ENCODE data around the gene GPC3.

The GPC3 gene

DNA sequence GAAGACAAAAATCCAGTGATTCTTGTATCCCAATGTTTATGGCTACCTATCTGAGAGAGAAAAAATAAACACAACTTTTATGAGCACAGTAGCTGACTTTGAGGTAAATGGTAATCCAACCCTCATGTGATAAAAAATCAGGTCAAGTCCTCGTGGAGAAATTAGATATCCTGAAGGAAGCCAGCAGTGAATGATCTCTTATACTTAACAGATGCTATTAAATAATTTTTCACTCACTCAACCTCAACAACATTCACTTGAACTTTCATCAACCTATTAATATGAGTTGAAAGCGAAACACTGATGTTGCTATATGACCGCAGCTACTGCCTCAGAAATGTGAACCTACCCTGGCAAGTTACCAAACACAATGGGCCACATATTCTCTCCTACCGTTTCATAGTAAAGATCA is 105.4 kb downstream of the GPC3 start:
- no peak for DNase-seq

DNA sequence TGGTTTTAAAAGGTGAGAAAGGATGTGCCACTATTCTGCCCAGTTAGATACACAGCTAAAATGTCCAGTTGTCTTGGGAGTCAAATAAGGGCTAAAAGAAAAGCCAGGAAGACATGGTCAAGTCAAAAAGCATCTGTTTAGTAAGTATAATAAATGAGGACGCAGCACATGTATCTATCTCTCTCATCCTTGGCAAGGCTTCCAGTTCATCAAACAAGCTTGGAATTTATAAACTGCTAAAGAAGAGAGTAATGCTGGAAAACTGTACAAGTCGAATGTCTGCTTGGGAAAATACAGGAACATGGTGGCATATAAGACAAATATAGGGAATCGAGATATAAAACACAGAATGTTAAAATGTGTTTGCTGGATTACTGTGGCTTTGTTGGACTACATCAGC is 106.7 kb downstream of the GPC3 start:
- no peak for DNase-seq

DNA sequence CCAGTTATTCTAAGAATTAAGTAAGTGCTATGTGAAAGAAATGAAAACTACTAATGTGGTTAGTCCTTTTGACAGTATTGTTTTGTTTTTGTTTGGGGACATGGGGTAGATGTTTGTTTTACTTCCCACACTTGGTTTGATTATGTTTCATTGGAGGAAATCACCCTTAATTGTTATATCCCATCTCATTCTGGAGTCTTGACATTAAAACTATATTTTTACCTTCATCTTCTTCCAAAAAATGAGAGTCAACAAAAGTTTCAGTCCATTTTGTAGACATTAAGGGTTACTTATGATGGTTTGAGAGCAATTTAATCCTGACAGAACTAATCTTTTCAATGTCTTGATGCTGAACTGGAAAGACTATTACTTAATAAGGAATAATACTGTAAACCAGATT is 108.7 kb downstream of the GPC3 start:
- DNase-seq, result no peak

DNA sequence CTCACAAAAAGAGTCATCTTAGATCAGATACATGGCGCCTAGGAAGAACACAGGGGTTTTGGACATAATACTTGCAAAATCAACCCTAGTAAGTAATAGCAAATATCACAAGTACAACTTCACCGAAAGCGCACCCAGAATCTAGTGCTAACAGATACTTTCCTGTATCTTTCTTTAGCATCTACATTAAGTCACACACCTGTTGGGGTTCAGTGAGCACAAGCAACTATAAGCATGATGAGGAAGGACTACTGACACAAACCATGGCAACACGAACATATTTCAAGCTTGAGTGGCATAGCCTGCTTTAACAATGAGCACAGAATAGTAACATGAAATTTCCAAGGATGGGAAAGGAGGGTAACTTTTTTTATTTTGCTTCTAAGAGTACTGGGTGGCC is 116.1 kb downstream of the GPC3 start:
- DNase-seq, result no peak

DNA sequence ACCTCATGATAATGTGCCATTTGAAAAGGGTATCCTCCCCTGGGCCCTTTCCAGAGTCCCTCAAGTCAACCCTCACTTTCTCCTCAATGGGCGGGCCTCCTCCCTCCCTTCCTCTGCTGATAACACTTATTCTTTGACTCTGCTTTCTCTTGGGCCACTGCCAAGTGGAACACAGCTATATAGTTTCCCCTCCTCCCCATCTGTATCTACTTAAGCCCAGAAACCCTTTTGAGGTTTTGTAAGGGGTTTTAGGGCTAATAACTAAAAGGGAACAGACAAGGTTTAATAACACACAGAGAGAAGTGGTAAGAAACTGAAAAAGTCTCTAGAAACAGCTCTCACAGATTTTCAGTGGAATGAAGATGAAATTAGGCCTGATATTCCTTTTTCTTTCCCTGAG is 116.7 kb downstream of the GPC3 start:
- DNase-seq, result peak; percentile 22

DNA sequence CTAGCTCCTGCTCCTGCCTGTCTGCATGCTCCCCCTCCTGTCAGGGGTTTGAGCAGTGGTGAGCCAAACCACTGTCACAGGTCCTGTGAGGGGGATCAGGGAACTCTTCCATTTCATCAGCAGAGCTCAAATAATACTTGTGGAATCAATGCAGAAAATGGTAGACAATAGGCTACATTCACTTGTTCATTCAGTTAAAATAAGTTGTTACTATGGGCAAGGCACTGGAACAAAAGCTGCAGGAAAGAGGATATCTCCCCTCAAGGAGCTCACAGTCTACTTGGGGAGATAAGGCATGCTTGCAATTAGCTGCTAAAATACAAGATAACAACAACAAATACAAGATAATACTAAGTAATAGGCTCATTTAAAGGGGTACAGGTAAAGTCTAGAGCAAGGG is 117.1 kb downstream of the GPC3 start:
- DNase-seq, result no peak

DNA sequence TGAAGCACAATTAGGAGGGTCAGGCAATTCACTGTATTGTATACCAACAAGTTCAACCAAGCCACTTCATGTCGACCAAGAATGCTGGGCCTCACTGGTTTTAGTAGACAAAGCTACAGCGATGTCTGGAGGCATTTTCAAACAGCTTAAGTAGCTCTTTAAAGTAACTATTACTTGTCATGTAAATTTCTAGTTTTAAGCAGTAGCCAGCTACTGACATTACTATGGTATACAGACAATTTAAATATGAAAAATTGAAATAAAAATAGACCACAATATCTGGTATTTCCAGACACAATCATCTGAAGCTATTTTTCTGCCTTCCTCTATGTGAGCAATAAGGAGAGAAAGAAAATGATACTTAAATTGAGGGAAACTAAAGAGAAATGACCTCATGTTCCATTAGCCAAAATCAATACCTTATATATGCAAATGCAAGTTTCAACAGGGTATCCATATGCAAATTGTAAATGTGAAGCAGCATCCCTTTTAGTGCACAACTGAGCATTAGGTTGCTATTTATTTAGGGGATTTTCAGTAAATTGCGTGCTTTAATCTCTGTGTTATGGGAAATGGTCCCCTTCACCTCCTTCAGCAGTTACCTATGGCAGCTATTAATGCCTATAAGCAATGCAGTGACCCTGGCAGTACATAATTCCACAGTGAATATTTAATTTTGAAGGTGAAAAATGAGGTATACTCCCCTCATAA is 119.5 kb downstream of the GPC3 start:
- DNase-seq, result no peak

DNA sequence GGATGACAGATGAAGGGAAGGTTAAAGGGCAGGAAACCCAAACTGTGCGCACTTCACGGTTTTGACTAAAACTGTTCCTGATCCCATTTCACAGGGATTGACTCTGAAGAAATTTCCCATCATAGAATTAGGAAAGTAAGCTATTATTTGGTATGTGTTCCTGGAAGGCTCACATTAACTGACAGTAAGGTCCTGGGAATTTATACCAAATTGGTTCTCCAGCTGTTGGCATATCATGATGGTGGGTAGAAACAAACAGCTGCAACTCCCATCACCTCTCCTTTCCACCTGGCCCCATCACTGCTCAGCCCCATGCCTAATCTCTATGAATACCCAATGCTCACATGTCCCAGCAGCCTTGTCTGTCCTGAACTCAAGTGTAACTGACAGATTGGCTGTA is 121.2 kb downstream of the GPC3 start:
- DNase-seq, result no peak

DNA sequence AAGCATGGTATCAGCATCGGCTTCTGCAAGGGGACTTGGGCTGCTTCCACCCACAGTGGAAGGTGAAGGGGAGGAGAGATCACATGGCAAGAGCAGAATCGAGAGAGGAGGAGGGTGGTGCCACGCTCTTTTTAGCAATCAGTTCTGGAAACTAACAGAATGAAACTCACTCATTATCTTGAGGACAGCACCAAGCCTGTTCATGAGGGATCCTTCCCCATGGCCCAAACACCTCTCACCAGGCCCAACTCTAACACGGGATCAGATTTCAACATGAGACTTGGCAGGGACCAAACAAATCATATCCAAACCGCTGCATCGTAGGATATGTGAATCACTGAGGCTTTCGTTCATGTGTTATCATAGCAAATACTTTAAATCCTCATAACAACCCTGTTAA is 125.5 kb downstream of the GPC3 start:
- no peak for DNase-seq

DNA sequence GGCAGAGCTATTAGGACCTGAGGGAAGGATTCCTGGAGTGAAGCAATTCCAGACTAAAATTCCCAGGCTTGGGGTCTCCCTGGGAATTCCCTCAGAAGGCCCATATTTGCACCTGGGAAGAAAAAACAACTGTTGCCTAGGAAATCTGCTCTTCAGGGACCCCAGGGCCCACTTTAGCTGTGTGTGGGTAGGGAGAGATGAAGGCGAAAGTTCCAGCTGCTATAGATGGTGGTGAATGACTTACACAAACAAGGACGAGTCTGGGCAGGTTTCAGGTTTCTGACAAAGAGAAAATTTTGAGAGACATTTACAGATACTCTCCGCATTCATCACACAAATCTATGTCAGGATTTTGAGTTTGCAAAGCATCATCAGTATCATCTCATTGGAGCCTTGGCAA is 126.1 kb downstream of the GPC3 start:
- no peak for DNase-seq

DNA sequence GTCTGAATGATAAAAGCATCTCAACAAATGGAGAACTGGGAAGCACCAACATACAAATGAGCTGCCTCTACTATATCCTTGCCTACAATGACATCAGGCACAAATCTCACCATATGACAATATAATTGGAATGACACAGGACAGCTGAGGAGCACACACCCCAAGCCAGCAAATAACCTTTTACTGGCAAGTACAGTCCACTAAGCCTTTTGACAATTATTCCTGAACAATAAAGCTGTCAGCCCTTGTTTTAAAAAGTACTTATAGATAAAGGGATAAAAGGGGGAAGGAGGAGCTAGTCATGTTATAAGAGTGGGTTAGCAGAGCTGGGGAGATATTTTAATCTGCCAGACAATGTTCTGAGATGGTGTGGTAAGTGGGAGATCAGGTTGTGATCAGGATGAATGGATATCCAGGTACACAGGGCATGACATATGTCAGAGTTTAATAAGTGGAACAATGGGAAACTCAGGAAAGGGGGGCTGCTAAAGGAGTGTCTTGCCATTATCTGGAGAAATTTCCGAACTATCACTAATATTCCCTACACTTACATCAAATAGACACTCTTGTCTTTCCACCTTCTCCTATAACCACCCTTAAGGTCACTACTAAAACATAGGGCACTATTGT is 127.6 kb downstream of the GPC3 start:
- DNase-seq, result no peak

DNA sequence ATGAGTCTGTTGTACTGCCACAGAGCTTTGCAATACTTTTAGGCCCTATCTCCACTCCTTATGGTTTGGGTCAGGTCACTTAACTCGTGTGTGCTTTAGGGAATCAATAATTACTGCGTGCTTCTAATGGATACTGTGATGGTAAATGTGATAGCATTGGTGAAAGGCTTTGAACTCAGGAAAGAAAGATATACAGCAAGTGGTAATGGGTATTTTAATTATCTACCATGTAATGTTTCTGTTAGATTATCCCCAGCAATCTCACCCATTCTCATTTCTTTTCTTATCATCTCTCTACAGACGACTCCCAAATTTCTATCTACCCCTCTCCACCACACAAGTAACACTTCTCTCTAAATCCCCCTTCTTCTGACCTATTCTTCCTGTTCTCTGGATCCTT is 128.6 kb downstream of the GPC3 start:
- peak; percentile 5 for DNase-seq

DNA sequence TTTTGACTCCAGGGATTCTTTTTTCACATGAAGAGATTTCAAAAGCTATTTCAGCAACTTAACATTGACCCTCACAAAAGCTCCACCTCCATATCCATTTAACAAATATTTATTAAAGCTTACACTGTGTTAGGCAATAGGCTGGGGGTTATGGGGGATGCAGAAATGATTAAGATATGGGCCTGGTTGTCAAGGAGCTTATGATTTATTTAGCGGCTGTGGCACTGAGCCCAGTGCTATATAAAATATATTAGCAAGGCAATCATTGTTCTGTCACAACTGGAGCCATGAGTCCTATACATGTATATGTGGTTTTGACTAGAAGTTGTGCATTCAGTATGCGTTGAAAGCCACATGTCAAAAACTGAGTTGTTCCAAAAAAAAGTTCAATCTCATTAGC is 131.1 kb downstream of the GPC3 start:
- no peak for DNase-seq

DNA sequence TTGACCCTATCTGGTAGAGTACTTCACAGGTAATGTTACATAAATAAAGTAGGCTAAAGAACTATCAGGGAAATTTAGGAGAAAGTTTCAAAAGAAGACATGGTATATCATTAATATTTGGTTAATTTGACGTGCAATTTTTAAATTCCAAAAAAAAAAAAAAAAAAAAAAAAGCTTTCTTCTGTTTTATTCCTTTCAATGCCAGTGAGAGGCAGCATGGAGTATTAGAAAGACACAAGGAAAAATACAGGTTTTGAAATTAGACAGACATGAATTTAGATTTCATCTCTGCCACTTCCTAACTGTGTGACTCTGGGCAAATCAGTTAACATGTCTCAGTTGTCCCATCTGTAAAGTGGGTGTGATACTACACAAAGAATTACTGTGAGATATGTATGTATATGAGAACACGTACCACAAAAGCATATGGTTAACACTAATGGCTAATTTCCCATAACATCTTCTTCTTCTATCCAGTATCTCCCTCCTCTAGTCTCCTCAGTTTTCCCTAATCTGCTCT is 132.5 kb downstream of the GPC3 start:
- no peak for DNase-seq

DNA sequence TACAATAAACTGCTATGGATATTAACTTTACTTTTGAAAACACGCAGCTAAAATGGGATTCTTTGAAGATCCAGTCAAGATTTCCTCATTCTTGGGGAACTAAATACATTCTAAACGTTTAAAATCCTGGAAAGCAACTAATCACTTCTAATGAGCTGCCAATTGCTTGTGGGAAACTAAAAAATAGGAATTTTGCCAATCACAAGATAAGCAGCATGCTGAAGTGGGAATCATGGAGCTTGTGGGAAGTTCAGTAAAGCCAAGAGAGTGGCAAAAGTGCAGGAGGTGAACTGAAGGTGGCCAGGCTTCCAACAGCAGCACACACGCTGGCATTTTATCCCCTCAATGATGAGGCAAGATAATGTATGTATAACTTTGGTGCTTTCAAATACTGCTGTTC is 133.0 kb downstream of the GPC3 start:
- DNase-seq, result no peak

DNA sequence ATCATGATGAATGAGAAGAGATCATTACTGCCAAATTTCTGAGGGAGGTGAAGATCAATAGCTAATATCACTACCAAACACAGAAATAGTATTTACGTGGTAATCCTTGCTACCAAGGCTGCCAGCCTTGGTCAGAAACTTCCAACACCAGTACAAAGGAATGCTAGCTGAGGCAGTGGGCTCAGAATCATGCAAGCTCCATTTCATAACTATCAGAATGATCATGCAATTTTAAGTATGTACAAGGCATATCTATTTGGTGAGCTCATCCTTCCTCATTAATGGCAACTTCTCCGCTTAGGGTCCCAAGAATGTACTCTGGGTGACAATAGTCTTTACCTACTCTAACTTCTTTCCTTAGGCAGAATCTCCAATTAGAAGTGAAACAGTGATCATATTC is 135.0 kb downstream of the GPC3 start:
- no peak for DNase-seq

DNA sequence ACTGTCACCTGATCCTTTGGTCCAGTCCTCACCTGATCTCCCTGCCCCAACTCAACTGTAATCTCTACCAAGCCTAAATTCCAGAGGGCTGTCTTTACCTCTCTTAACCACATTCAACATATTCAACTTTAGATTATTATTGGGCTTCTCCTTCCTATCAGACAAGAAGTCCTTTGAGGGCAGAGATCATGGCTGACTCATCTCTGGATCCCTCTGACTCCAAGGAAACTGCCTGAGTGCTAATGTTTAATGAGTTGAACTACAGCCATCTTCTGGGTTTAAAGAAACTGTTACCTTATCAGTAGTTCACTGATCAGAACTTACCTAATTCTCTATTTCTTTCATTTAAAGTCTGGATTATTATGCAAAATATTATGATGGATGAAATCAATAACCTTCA is 135.7 kb downstream of the GPC3 start:
- no peak for DNase-seq

DNA sequence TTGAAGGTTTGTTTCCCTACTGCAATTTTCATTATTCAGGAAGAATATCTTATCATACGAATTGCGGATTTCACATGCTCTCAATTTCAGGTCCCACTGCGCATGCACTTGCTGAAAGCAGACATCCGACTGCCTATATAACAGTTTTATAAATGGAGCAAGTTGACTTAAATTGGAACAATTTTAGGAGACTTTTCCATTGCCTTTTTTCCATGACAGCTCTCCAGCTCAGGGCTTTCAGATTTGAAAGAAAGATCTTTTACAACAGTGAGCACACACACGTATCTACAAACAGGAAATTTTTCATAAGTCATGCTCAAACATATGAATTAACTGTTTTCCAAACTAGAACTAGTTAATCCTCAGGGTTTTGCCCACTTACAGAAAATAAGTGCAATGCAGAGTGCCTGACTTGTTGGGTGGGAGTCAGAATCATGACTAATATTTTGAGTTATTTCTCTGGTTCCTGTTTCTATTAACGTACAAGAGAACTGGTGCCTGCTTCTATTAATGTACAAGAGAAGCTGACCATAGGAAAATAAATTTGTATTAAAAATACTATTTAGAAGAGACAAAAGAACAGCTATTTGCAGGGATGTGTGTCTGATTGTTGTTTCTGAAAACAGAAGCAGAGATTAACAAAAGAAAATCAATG is 137.9 kb downstream of the GPC3 start:
- DNase-seq, result no peak

DNA sequence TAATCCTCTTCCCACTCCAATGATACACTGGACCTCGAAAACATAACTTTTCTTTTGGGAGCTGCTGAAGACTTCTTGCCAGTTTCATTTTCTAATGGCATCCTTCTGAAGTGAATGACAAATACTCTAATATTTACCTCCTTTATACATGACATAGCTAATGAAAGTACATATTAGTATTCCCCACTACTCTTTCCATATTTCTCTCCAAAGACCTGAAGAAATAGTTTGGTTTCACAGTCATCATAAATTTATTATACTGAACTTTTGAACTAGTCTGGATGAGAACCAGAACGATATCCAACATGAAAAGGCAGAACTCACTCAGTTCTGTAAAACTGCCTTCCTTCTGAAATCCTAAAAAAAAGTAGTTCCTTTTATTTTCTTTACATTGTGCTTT is 139.1 kb downstream of the GPC3 start:
- DNase-seq, result no peak

DNA sequence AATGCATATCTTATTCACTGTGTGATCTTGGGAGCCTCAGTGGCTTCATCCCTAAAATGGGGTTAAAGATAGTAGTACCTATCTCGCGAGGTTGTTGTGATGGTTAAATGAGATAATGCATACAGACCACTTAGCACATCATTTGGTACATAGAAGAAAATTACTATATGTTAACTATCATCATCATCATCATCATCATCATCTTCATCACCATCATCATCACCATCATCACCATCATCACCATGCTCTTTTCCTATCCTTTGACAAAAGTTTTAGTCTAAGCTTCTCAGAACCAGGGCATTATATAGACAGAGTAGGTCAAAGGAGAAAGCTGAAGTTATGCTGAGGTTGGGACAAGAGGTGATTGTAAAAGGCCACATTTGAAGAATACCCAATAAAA is 145.0 kb downstream of the GPC3 start:
- no peak for DNase-seq

DNA sequence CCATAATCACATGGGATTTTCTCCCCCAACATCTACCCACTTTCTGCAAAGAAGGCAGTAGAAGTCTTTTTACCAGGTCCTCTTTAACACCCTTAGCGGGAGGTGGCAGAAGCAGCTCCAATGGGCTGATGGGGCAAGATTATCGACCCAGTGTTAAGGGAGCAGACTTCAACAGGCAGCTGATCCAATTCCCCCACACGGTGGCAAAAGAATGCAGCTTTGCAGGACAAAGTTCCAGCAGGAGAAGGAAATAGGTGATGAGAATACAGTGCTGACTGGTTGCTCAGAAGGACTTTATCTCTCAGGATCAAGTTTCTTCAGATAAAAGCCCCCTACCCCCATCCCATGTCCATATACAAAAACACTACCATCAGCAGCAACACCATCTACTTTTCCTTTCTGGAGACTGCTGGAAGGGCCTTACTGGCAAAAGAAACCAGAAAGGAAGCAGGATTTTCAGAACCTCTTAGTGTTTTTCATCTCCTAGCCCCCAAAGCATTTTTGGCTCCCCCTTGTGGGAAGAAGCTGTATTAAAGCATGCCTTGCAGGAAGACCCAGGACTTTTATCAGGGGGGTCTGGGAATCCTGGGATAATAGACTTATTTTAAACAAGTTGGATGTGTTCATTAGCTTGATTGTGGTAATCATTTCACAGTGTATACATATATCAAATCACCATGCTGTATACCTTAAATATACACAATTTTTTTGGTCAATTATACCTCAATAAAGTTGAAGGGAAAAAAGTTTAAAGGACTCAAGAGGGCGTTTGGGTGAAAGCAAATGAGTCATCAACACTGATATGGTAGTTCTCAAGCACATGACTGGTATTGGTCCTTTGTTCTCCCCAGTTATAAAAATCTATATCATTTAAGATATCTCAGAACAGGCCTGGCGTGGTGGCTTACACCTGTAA is 146.4 kb downstream of the GPC3 start:
- peak; percentile 44 for DNase-seq

DNA sequence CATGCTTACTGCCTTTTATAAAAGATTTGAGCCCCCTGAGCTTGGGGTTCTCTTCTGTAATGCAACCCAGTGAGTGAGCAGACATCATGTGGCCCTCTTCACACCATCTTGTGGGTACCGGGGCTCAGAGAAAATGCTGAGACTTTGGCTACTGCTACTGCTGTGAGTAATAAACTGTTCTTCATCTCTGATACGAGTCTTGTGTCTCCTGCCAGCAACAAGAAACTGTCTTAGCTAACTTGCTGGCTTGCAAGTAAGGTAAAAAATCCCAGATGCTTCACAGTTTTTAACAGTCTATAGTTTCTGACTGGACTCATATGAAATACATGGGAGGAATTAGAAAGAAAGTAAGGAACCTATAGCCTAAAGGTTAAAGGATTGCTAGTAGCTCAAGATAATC is 148.3 kb downstream of the GPC3 start:
- DNase-seq, result no peak

DNA sequence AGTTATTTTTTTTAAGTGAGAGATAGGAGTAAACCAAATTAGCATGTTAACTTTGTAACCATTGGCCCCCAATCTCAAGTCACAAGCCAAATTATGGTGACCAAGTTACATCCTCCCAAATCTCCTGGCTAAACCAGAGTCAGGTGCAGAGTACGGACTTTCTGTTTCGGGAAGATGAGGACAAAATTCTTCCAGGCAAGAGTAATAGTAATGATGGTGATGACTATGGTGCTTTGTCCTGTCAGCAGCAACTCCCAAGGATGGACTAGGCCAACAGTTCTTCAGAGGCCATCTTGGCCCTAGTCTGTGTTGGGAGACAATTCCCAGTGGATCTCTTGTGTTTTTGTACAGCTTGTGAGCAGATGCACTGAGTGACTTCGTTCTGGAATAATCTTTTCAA is 148.8 kb downstream of the GPC3 start:
- no peak for DNase-seq

All from OCI-M1 (cell line).